AG09309 (cell line): ENCODE measurements around the gene CFAP90.

Experiments
- DNase-seq: peaks from one replicate; pipeline ENCODE4 v3.0.0-alpha.2; 2010; ENCODE audit warnings: low read depth
- H3K4me3 ChIP-seq: 2 replicates; pipeline ENCODE4 v1.5.1; 2011; ENCODE audit warnings: mild to moderate bottlenecking, low read depth, low read length, moderate library complexity; ENCODE audit not compliant: control insufficient read depth
- TF ChIP-seq, protein P1 (sequence below): IDR thresholded peaks from 2 replicates; pipeline ENCODE4 v1.5.1; 2011; ENCODE audit warnings: mild to moderate bottlenecking, low read depth, low read length, inconsistent platforms; ENCODE audit not compliant: insufficient read depth, control insufficient read depth; ENCODE audit errors: missing control alignments

Gene CFAP90

DNA sequence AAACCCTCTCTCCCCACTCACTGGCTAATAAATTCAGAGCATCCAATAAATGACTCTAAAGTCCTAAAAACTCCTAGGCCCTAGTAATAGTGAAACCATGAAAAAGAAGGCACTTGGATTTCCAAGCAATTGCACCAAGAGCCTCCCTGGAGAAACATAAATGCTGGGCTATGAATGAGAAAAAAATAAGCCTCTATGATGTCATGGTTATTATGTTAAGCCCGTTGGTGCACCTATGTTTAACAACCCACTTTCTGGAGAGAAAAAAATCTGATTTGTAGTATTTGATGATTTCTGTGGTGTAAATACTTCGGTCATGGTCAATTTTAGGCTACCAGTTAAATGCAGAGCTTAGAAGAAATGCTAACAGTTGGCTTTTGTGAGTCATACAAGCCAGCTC lies 8.4 kb downstream of the CFAP90 start:
- TF ChIP-seq, protein P1, sequence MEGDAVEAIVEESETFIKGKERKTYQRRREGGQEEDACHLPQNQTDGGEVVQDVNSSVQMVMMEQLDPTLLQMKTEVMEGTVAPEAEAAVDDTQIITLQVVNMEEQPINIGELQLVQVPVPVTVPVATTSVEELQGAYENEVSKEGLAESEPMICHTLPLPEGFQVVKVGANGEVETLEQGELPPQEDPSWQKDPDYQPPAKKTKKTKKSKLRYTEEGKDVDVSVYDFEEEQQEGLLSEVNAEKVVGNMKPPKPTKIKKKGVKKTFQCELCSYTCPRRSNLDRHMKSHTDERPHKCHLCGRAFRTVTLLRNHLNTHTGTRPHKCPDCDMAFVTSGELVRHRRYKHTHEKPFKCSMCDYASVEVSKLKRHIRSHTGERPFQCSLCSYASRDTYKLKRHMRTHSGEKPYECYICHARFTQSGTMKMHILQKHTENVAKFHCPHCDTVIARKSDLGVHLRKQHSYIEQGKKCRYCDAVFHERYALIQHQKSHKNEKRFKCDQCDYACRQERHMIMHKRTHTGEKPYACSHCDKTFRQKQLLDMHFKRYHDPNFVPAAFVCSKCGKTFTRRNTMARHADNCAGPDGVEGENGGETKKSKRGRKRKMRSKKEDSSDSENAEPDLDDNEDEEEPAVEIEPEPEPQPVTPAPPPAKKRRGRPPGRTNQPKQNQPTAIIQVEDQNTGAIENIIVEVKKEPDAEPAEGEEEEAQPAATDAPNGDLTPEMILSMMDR = no peak
- DNase-seq = no peak
- H3K4me3 ChIP-seq = no peak overlapping the region

DNA sequence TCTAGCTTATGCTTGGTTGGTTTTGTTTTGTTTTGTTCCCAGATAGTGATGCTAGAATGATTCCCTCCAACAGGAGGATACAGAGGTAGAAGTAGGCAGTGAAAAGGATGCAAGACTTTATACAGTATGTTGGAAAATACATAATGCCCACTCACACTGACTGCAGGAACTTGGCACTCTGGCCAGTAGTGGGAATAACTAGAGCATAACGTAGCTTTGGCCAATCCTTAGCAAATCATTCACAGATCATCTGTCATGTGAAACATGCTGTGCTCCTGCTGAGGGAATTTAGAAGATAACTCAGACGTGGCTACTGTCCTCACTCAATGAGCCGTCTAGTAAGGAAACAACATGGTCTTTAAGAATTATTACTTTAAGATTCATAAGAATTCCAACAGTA lies 13.5 kb downstream of the CFAP90 start:
- DNase-seq = no peak
- no peak overlapping the region for H3K4me3 ChIP-seq
- TF ChIP-seq, protein P1 = no peak

DNA sequence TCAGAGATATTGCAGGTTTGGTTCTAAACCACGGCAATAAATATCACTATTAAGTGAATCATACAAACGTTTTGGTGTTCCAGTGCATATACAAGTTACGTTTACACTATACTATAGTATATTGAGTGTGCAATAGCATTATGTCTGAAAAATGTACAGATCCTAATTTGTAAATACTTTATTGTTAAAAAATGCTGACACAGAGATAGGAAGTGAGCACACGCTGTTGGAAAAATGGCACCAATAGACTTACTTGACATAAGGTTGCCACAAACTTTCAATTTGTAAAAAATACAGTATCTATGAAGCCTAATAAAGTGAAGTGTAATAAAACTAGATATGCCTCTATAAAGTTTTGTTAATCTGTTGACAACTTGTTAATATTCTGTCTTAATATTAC lies 16.0 kb downstream of the CFAP90 start:
- TF ChIP-seq, protein P1 = no peak
- no peak for DNase-seq
- no peak overlapping the region for H3K4me3 ChIP-seq

DNA sequence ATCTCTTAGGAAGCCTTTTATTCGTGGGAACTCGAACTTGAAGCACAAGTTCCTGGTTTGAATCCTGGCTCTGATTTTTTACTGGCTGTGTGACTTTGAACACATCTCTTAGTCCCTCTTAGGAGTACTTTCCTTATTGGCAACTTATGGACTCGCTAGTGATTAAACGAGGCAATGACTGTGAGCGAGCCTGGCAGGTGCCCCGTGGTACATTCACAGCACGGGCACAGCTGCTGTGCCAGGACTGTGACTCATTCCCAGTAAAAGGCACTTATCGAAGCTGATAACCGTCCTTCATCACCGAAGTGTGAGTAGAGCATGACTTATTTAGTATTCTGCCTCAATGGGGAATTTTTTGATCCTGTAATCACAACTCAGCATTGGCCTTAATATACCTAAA lies 22.7 kb downstream of the CFAP90 start:
- TF ChIP-seq, protein P1 = no peak
- no peak overlapping the region for H3K4me3 ChIP-seq
- DNase-seq = no peak

DNA sequence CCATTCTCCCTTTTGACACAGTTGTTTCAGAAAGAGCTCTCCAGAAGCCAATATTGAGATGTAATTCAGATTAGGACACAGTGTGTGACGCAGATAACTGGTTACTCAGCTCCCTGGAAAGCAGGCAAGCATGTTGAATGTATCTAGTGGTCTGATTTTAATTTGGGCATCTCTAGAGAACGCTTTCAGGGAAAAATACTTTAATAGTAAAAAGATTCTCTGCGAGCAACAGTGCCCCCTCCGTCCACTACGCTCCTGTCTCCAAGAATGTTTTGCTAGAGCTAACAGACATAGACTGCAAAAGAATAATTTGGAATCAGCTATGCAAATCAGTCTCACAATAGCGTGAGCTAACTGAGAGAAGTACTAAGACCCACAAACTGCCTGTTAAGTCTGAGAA lies 23.3 kb downstream of the CFAP90 start:
- TF ChIP-seq, protein P1 = peak; percentile 41
- H3K4me3 ChIP-seq = no peak overlapping the region
- DNase-seq = peak; percentile 8

DNA sequence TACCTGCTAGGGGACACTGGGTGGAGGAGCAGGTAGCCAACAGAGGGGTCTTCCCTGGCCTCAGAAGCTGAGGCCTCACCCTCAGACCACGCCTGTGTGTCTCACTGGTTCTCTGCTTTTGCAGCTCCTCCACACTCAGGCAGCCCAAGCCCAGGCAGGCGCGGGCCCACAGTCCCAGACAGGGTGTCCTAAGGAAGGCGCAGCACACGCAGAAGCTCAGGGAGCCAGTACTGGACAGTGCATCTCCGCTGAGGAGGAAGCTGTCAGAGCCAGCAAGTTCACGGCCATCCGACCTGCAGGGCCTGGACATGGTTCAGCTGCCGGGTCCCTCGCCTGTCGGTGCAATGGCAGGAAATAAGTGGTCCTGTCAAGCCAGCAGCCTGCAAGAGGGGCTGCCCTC lies 25.3 kb downstream of the CFAP90 start:
- no peak for DNase-seq
- H3K4me3 ChIP-seq = no peak overlapping the region
- TF ChIP-seq, protein P1 = no peak

DNA sequence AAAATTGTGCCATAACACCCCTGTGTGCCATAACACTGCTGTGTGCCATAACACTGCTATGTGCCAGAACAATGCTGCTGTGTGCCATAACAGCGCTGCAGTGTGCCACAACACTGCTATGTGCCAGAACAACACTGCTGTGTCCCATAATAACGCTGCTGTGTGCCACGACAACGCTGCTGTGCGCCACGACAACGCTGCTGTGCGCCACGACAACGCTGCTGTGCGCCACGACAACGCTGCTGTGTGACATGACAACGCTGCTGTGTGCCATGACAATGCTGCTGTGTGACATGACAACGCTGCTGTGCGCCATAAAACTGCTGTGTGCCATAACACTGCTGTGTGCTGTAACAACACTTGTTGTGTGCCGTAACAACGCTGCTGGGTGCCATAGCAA lies 25.9 kb downstream of the CFAP90 start:
- no peak overlapping the region for H3K4me3 ChIP-seq
- TF ChIP-seq, protein P1 = no peak
- DNase-seq = no peak
